HCT116 (cell line): ENCODE results near the gene DENND11.

Source experiments
- CTCF ChIP-seq, 3 experiments: fragments of 200-600 bp in 1 of 3; sonication (generic) in 1 of 3; IDR thresholded peaks in 2 of 3; conservative IDR thresholded peaks in 1 of 3; 2 replicates each; pipeline ENCODE4 v1.5.1; 2012 to 2017; ENCODE audit warnings: low read depth in 2 of 3, low read length in 2 of 3, antibody characterized with exemption in 1 of 3, borderline replicate concordance in 1 of 3, control low read depth in 1 of 3, mild to moderate bottlenecking in 1 of 3, mixed read lengths in 1 of 3, mixed run types in 1 of 3, moderate library complexity in 1 of 3; ENCODE audit not compliant: insufficient read depth in 1 of 3
- POLR2A ChIP-seq: IDR thresholded peaks from 2 replicates; pipeline ENCODE4 v1.7.0; 2011; ENCODE audit warnings: borderline replicate concordance; ENCODE audit not compliant: insufficient read depth, insufficient read length; ENCODE audit errors: extremely low read depth
- POLR2AphosphoS5 ChIP-seq: IDR thresholded peaks from 2 replicates; pipeline ENCODE4 v1.6.1; 2011; ENCODE audit warnings: mild to moderate bottlenecking, low read depth, low read length, moderate library complexity
- REST ChIP-seq: IDR thresholded peaks from 2 replicates; pipeline ENCODE4 v1.6.1; 2012; ENCODE audit warnings: low read depth
- SP1 ChIP-seq: IDR thresholded peaks from 2 replicates; pipeline ENCODE4 v1.6.1; 2012; ENCODE audit warnings: low read depth
- YY1 ChIP-seq: IDR thresholded peaks from 2 replicates; pipeline ENCODE4 v1.6.1; 2011; ENCODE audit warnings: low read length, low read depth, moderate library complexity, mild to moderate bottlenecking; ENCODE audit not compliant: insufficient replicate concordance; ENCODE audit errors: extremely low read depth
- ZFX ChIP-seq: fragments of 450-650 bp; IDR thresholded peaks from 2 replicates; pipeline ENCODE4 v1.6.1; 2017

- TF ChIP-seq CTCF (IDR thresholded peaks at IDR 0.05 in 2 of 3, conservative IDR thresholded peaks at IDR 0.05 in 1 of 3; ENCODE audit: borderline replicate concordance in 1 of 3, insufficient read depth in 1 of 3, low read depth in 2 of 3, low read length in 2 of 3) = no peak
- TF ChIP-seq POLR2A = no peak
- TF ChIP-seq REST = no peak
- TF ChIP-seq ZFX = no peak
- TF ChIP-seq POLR2AphosphoS5 = no peak
- TF ChIP-seq YY1 = no peak
- TF ChIP-seq SP1 = no peak
Measured at GRCh38 chr7:141706239-141707064, 4.5 kb upstream of the DENND11 start.
